GM12878 (cell line): Measurements from ENCODE around the gene SLC25A42. TPM values are rescaled to one million over a fixed set of nuclear protein-coding genes. Genes with fewer than 3 reads are reported as not detected.

Source experiments
- ATF3 ChIP-seq: IDR thresholded peaks from 2 replicates; pipeline ENCODE4 v1.6.1; 2011; ENCODE audit warnings: low read depth, mild to moderate bottlenecking, low read length, moderate library complexity, borderline replicate concordance; ENCODE audit errors: extremely low read depth
- CHD2 ChIP-seq: IDR thresholded peaks from 2 replicates; pipeline ENCODE4 v1.6.1; 2011; ENCODE audit warnings: low read depth, low read length, improper control_type of control experiment, borderline replicate concordance
- CHD4 ChIP-seq: fragments of 200-600 bp; sonication (generic); IDR thresholded peaks from 2 replicates; pipeline ENCODE4 v1.6.1; 2016; ENCODE audit warnings: mild to moderate bottlenecking
- E2F4 ChIP-seq: IDR thresholded peaks from 2 replicates; pipeline ENCODE4 v1.6.1; 2012; ENCODE audit warnings: low read depth, low read length, improper control_type of control experiment
- E4F1 ChIP-seq: fragments of 450-650 bp; IDR thresholded peaks from 2 replicates; pipeline ENCODE4 v1.6.1; 2018; ENCODE audit warnings: borderline replicate concordance, mild to moderate bottlenecking; ENCODE audit not compliant: partially characterized antibody
- ESRRA ChIP-seq: IDR thresholded peaks from 2 replicates; pipeline ENCODE4 v1.6.1; 2012; ENCODE audit warnings: mild to moderate bottlenecking, low read length, improper control_type of control experiment
- GABPA ChIP-seq: IDR thresholded peaks from 2 replicates; pipeline ENCODE4 v1.6.1; 2014; ENCODE audit warnings: antibody characterized with exemption, low read depth, mild to moderate bottlenecking, inconsistent platforms
- MEF2A ChIP-seq: IDR thresholded peaks from 2 replicates; pipeline ENCODE4 v1.6.1; 2011; ENCODE audit warnings: low read depth, mild to moderate bottlenecking, low read length, moderate library complexity; ENCODE audit not compliant: insufficient read depth
- NFIC ChIP-seq: IDR thresholded peaks from 2 replicates; pipeline ENCODE4 v1.6.1; 2012; ENCODE audit warnings: low read depth, mild to moderate bottlenecking, inconsistent platforms, low read length, moderate library complexity
- NR2C1 ChIP-seq: fragments of 450-650 bp; IDR thresholded peaks from 2 replicates; pipeline ENCODE4 v1.6.1; 2017; ENCODE audit warnings: antibody characterized with exemption, mild to moderate bottlenecking, moderate library complexity
- PML ChIP-seq: IDR thresholded peaks from 2 replicates; pipeline ENCODE4 v1.6.1; 2012; ENCODE audit warnings: low read length, inconsistent platforms
- POLR2AphosphoS2 ChIP-seq: IDR thresholded peaks from 2 replicates; pipeline ENCODE4 v1.6.1; 2011; ENCODE audit warnings: low read depth, mild to moderate bottlenecking, low read length, improper control_type of control experiment, moderate library complexity
- RAD21 ChIP-seq: IDR thresholded peaks from 2 replicates; pipeline ENCODE4 v1.6.1; 2011; ENCODE audit warnings: mild to moderate bottlenecking, low read depth, low read length, moderate library complexity; ENCODE audit not compliant: insufficient read depth
- RB1 ChIP-seq: fragments of 450-650 bp; formaldehyde crosslinking; IDR thresholded peaks from 2 replicates; pipeline ENCODE4 v1.6.1; 2017; ENCODE audit warnings: mild to moderate bottlenecking, borderline replicate concordance
- RCOR1 ChIP-seq: conservative IDR thresholded peaks from 2 replicates; pipeline ENCODE4 v1.6.1; 2012; ENCODE audit warnings: low read depth, low read length, improper control_type of control experiment
- SIX5 ChIP-seq: IDR thresholded peaks from 2 replicates; pipeline ENCODE4 v1.6.1; 2011; ENCODE audit warnings: mild to moderate bottlenecking, low read depth, low read length, moderate library complexity; ENCODE audit not compliant: severe bottlenecking
- SKIL ChIP-seq: fragments of 450-650 bp; IDR thresholded peaks from 2 replicates; pipeline ENCODE4 v1.6.1; 2017; ENCODE audit warnings: mild to moderate bottlenecking, low read depth, inconsistent platforms; ENCODE audit not compliant: poor library complexity, severe bottlenecking
- SMARCA5 ChIP-seq: fragments of 450-650 bp; IDR thresholded peaks from 2 replicates; pipeline ENCODE4 v1.6.1; 2017; ENCODE audit warnings: mild to moderate bottlenecking
- SP1 ChIP-seq: IDR thresholded peaks from one replicate; pipeline ENCODE4 v1.6.1; 2011; ENCODE audit warnings: low read depth, low read length
- SUZ12 ChIP-seq: fragments of 200-600 bp; sonication (generic); IDR thresholded peaks from one replicate; pipeline ENCODE4 v1.6.1; 2018; ENCODE audit warnings: antibody characterized with exemption, mild to moderate bottlenecking; ENCODE audit not compliant: unreplicated experiment
- ZBTB40 ChIP-seq: fragments of 450-650 bp; IDR thresholded peaks from 2 replicates; pipeline ENCODE4 v1.6.1; 2016; ENCODE audit warnings: mild to moderate bottlenecking, moderate library complexity, borderline replicate concordance
- ZNF384 ChIP-seq: IDR thresholded peaks from 2 replicates; pipeline ENCODE4 v1.6.1; 2012; ENCODE audit warnings: low read depth, mild to moderate bottlenecking, low read length, improper control_type of control experiment, borderline replicate concordance
- polyA plus RNA-seq, 11 experiments: library from polyadenylated mRNA; depleted of rRNA in 4 of 11; unstranded in 6 of 11; stranded (reverse) in 5 of 11; fragments of >200 nt; fragmentation: Nextera tagmentation in 4 of 11; fragmentation: Illumina TruSeq in 1 of 11; extraction: Ambion mirVana in 4 of 11; extraction: Trizol in 1 of 11; gene quantifications; 1 replicate in 1 of 11; 2 replicates in 10 of 11; pipeline versions ENCODE4 v1.2.1 to v1.2.3, GENCODE V29; 2011 to 2016; ENCODE audit warnings: inconsistent platforms in 2 of 11, missing spikeins in 2 of 11, low read depth in 1 of 11
- total RNA-seq, 4 experiments: library from RNA; depleted of rRNA in 3 of 4; stranded (reverse); fragments of >200 nt in 3 of 4; fragmentation: Illumina TruSeq in 1 of 4; extraction: Trizol in 1 of 4; gene quantifications; 2 replicates each; pipeline versions ENCODE4 v1.2.1 to v1.2.3, GENCODE V29; 2013 to 2021

Gene SLC25A42
- total and polyA plus RNA-seq, 10 of the 15 experiments (the other 5 are each of a cell fraction or from before 2014, with no cell fraction given), result 0.24 to 19.2 (median 9.6) TPM

- TF ChIP-seq ATF3 (no peak), ZNF384 (no peak), POLR2AphosphoS2 (no peak), SUZ12 (no peak), GABPA (no peak), E4F1 (no peak), SP1 (no peak), NFIC (no peak), ZBTB40 (no peak), PML (peak; percentile 49; the same call in 1 of the 2 replicates), CHD4 (no peak), RCOR1 (no peak), MEF2A (no peak), SMARCA5 (no peak), RB1 (no peak), NR2C1 (no peak), CHD2 (no peak), SKIL (no peak), SIX5 (no peak), ESRRA (no peak), E2F4 (no peak), RAD21 (no peak)
Measured at GRCh38 chr19:19034204-19034624, 29.6 kb upstream of the SLC25A42 start (continued).
